Activated CD4-positive, alpha-beta T cell treated with anti-CD3 and anti-CD28 coated beads, Interleukin-2, amount 10 ng/mL, durations not matched to agents 24 days and 14 days (primary cell): ENCODE measurements around the gene PIGU. TPM values are rescaled to one million over a fixed set of nuclear protein-coding genes. Genes with fewer than 3 reads are reported as not detected.

Experiments
- DNase-seq: peaks from one replicate; pipeline ENCODE4 v3.0.0; 2022
- H3K27ac Mint-ChIP-seq: one replicate; pipeline ENCODE4 v1.8.0; 2022; ENCODE audit warnings: mild to moderate bottlenecking, mixed read lengths
- H3K27me3 Mint-ChIP-seq: one replicate; pipeline ENCODE4 v1.8.0; 2022; ENCODE audit warnings: mixed read lengths
- H3K36me3 Mint-ChIP-seq: one replicate; pipeline ENCODE4 v1.8.0; 2022; ENCODE audit warnings: low read depth, mild to moderate bottlenecking, mixed read lengths
- H3K4me1 Mint-ChIP-seq: one replicate; pipeline ENCODE4 v1.8.0; 2021; ENCODE audit warnings: mixed read lengths
- H3K4me3 Mint-ChIP-seq: one replicate; pipeline ENCODE4 v1.8.0; 2022; ENCODE audit warnings: mild to moderate bottlenecking, moderate library complexity, mixed read lengths
- H3K9me3 Mint-ChIP-seq: one replicate; pipeline ENCODE4 v1.8.0; 2021; ENCODE audit warnings: mixed read lengths
- intact Hi-C: fragments of 100-400 bp; cut with micrococcal nuclease; formaldehyde crosslinking; loops from one replicate; pipeline ENCODE4 v1.15.1; 2023
- total RNA-seq: library from RNA; stranded (reverse); gene quantifications from 2 replicates; pipeline ENCODE4 v1.2.3, GENCODE V29; 2022

Gene PIGU
- total RNA-seq, 1 donor from 2014 or later, result 27.1 TPM

DNA sequence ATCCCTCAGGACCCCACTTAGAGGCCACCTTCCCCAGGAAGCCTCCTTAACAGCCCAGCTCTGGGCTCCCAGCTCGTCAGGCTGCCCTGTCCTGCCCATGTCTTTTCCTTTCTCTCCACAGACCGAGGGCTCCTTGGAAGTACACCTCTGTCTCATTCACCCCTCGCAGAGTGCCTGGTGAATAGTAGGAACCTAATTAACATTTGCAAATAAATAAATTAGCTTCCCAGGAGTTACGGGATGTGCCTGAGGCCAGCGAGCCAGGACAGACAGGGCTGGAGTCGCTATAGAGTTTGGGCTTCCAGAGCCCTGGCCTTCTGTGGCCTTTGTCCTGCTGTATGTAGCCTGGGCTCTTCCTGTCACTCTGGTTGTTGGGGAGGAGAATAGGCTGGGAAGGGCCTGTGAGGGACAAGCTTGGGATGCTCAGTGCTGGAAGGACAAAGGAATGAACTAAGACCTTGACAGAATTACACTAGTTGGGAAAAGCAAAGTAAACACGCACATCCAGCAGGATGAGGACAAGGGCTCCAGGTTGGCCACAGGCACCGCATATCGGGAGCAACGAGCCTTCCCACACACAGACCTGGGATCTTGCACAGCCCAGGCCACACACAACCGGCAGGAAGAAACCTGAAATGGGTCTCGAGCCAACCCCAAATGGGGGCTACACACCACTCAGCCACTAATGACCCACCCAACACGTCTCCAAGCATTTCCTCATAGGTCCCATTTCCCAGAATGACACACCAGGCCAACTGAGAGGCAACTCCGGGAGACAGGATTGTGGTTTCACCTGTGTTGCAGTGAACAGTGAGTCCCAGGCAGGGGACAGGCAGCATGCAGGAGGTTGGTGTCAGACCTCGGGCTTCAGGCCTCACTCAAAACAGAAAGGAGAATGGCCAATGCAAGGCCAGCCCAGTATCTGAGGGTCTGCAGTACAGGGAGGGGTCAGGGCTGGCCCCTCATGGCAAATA, 108.7 kb downstream of the PIGU start:
- Mint-ChIP-seq H3K27me3 (no peaks in the 10 kb centered on the region), H3K9me3 (no peaks in the 10 kb centered on the region), H3K27ac (no peak overlapping the region), H3K4me3 (no peak overlapping the region), H3K36me3 (peaks cover 7% of the 10 kb centered on the region), H3K4me1 (peaks cover 13% of the 10 kb centered on the region)
- intact Hi-C loops, result no loop called here
- DNase-seq, result no peak

- no peaks in the 10 kb centered on the region for H3K9me3 Mint-ChIP-seq
- no peak for DNase-seq
- H3K4me3 Mint-ChIP-seq, result no peak overlapping the region
- H3K27me3 Mint-ChIP-seq, result no peaks in the 10 kb centered on the region
- no peak overlapping the region for H3K27ac Mint-ChIP-seq
- intact Hi-C loops, result no loop called here
- H3K36me3 Mint-ChIP-seq, result peaks cover 4% of the 10 kb centered on the region
- H3K4me1 Mint-ChIP-seq, result peaks cover 13% of the 10 kb centered on the region
These were observed 109.7 kb downstream of the PIGU start for GRCh38 chr20:34566978-34567891.

DNA sequence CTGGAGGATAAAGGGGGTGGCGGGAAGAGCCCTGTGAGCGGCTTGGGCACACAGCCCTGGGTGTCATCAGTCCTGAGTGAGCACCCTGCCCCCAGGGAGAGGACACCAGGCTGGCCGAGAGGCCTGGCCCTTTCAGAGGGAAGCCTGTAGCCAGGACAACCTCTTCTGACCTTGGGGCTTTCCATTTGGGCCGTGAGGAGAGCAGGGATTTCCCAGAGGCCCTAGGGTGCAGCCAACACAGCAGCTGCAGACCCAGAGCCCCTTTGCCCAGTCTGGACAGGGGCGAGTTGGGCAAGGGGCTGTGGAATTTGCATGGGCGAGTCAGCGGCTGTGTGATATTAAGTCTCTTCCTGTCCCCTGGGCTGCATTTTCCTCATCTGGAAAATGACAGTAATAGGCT, 112.1 kb downstream of the PIGU start:
- H3K27me3 Mint-ChIP-seq, result no peaks in the 10 kb centered on the region
- intact Hi-C loops, result no loop called here
- H3K36me3 Mint-ChIP-seq, result no peaks in the 10 kb centered on the region
- H3K4me3 Mint-ChIP-seq, result no peak overlapping the region
- peaks cover 3% of the 10 kb centered on the region for H3K4me1 Mint-ChIP-seq
- H3K27ac Mint-ChIP-seq, result no peak overlapping the region
- DNase-seq, result no peak
- no peaks in the 10 kb centered on the region for H3K9me3 Mint-ChIP-seq

DNA sequence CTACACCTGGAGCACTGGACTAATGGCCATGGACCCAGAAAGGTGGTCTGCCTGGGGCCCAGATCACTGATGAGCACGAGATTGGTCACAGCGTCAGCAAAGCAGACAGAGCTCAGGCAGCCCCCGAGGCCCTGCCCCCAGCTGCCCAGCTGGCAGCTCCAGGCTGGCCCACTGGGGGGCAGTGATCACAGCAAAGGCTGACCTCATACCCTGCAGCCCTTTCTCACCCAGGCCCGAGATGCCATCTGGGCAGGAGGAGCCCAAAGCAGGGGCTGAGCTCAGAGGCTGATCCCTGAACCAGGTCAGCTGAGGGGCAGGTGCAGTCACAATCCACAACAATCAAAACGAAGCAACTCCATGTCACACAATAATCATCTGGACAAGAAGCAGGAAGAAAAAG, 114.3 kb downstream of the PIGU start:
- intact Hi-C loops, result no loop called here
- peaks cover 8% of the 10 kb centered on the region for H3K4me1 Mint-ChIP-seq

GRCh38 chr20:34561661-34562060, 115.2 kb downstream of the PIGU start:
- Mint-ChIP-seq H3K4me3 (no peak overlapping the region), H3K27ac (peak overlapping the region; percentile 45), H3K36me3 (peaks cover 2% of the 10 kb centered on the region), H3K27me3 (no peaks in the 10 kb centered on the region), H3K4me1 (peaks cover 10% of the 10 kb centered on the region), H3K9me3 (no peaks in the 10 kb centered on the region)
- DNase-seq, result peak; percentile 55
- intact Hi-C loops, result no loop called here

More for the DNA sequence above, 114.3 kb downstream of the PIGU start:
- Mint-ChIP-seq H3K36me3 (no peaks in the 10 kb centered on the region), H3K9me3 (no peaks in the 10 kb centered on the region), H3K27me3 (no peaks in the 10 kb centered on the region), H3K4me3 (no peak overlapping the region), H3K27ac (no peak overlapping the region)
- peak; percentile 61 for DNase-seq

DNA sequence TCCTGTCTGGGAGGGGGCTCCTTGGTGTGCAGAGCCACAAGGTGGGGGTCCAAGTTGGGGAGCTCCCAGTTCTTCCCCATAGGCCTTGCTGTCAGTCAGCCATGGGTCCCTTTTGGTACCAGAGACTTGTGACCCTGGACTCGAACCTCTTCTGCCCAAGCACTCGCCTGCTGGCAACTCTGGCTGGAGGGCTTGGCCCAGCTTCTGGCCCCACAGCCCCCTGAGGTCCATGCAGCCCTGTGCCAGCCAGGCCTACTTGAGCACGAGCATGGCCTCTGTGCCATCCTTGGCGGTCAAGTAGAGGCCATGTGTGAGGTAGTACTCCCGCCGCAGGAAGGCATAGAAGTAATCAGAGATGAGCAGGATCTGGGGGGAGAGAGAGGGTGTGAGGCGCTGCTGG, 116.3 kb downstream of the PIGU start:
- H3K9me3 Mint-ChIP-seq, result no peaks in the 10 kb centered on the region
- intact Hi-C loops, result no loop called here
- H3K27me3 Mint-ChIP-seq, result no peaks in the 10 kb centered on the region
- no peak overlapping the region for H3K27ac Mint-ChIP-seq
- peaks cover 10% of the 10 kb centered on the region for H3K4me1 Mint-ChIP-seq
- H3K4me3 Mint-ChIP-seq, result peak overlapping the region; percentile 57
- DNase-seq, result no peak
- H3K36me3 Mint-ChIP-seq, result peaks cover 2% of the 10 kb centered on the region

DNA sequence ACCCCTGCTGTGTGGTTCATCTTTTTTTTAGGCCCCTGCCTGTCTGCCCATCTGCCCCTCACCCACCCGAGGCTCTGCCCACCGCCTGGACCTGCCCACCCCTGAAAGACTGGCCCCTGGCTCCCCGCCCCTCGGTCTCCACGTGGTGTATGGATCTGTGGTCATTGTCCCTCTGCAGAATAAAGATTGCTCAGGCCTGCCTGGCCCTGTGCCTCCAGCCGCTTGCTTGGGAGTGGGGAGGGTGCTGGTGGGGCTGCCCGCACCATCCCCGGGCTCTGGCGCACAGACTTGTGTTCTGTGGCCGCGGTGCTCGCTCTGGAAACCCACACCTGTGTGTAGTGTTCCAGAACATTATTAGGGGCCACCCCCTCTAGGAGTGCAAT, 116.8 kb downstream of the PIGU start:
- peak overlapping the region; percentile 57 for H3K4me3 Mint-ChIP-seq
- intact Hi-C loops, result no loop called here
- H3K9me3 Mint-ChIP-seq, result no peaks in the 10 kb centered on the region
- DNase-seq, result no peak
- peaks cover 2% of the 10 kb centered on the region for H3K36me3 Mint-ChIP-seq
- H3K27me3 Mint-ChIP-seq, result no peaks in the 10 kb centered on the region
- H3K27ac Mint-ChIP-seq, result peak overlapping the region; percentile 78
- H3K4me1 Mint-ChIP-seq, result peaks cover 10% of the 10 kb centered on the region

- no peak for DNase-seq
- peaks cover 7% of the 10 kb centered on the region for H3K4me1 Mint-ChIP-seq
- no peaks in the 10 kb centered on the region for H3K27me3 Mint-ChIP-seq
- H3K4me3 Mint-ChIP-seq, result peak overlapping the region; percentile 58
- H3K9me3 Mint-ChIP-seq, result no peaks in the 10 kb centered on the region
- intact Hi-C loops, result loop anchor here (2.0 kb wide), 2 partner anchors 145 to 449 kb away; partner anchors contain the start of gene TP53INP2
- H3K36me3 Mint-ChIP-seq, result peaks cover 2% of the 10 kb centered on the region
- peak overlapping the region; percentile 60 for H3K27ac Mint-ChIP-seq
These were observed 117.4 kb downstream of the PIGU start for GRCh38 chr20:34559311-34560140.

- H3K9me3 Mint-ChIP-seq, result no peaks in the 10 kb centered on the region
- H3K27me3 Mint-ChIP-seq, result no peaks in the 10 kb centered on the region
These were observed 118.3 kb downstream of the PIGU start, which contains the start of gene MAP1LC3A for GRCh38 chr20:34558320-34559218. MAP1LC3A (plus strand) TSS chr20:34558718; CDS start chr20:34558869, 151 bp downstream.

DNA sequence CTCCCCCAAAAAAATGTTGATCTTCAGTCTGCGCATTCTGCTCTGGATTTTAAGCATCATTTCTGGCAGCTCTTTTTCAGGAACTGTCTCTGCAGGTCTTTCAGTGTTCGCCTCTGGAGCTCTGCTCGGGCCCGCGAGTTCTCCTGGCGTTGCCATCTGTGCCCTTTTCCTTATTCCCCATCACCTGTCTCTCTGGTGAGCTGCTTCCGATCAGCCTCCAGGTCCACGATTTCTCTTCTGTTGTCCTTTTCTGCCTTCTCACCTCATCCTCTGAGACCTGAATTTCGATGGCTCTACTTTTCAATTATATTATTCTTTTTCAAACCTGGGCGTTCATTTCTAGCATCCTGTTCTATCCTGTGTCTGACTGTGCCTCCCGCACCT, 119.0 kb downstream of the PIGU start:
- Mint-ChIP-seq H3K36me3 (peaks cover 2% of the 10 kb centered on the region), H3K27me3 (no peaks in the 10 kb centered on the region), H3K4me3 (peak overlapping the region; percentile 89), H3K4me1 (peaks cover 7% of the 10 kb centered on the region), H3K9me3 (no peaks in the 10 kb centered on the region), H3K27ac (peak overlapping the region; percentile 90)
- intact Hi-C loops, result loop anchor here (1.0 to 2.0 kb wide), 3 partner anchors 42 to 447 kb away; partner anchors contain the start of genes DYNLRB1 and TP53INP2
- peak; percentile 64 for DNase-seq

More at GRCh38 chr20:34558320-34559218, 118.3 kb downstream of the PIGU start, which contains the start of gene MAP1LC3A:
- intact Hi-C loops, result loop anchor here (1.0 to 2.0 kb wide), 3 partner anchors 42 to 448 kb away; partner anchors contain the start of genes DYNLRB1 and TP53INP2
- H3K4me1 Mint-ChIP-seq, result peaks cover 7% of the 10 kb centered on the region
- H3K36me3 Mint-ChIP-seq, result peaks cover 2% of the 10 kb centered on the region
- H3K4me3 Mint-ChIP-seq, result peak within 1 kb of the TSS; percentile 89
- H3K27ac Mint-ChIP-seq, result peak within 1 kb of the TSS; percentile 90
- DNase-seq, result peak; percentile 98

GRCh38 chr20:34553366-34553867, 123.5 kb downstream of the PIGU start:
- no peak overlapping the region for H3K27ac Mint-ChIP-seq
- DNase-seq, result peak; percentile 56
- intact Hi-C loops, result no loop called here
- H3K9me3 Mint-ChIP-seq, result no peaks in the 10 kb centered on the region
- H3K4me1 Mint-ChIP-seq, result peaks cover 7% of the 10 kb centered on the region
- no peak overlapping the region for H3K4me3 Mint-ChIP-seq
- no peaks in the 10 kb centered on the region for H3K27me3 Mint-ChIP-seq
- H3K36me3 Mint-ChIP-seq, result peaks cover 2% of the 10 kb centered on the region

GRCh38 chr20:34552569-34552968, 124.3 kb downstream of the PIGU start:
- intact Hi-C loops, result no loop called here
- Mint-ChIP-seq H3K27ac (no peak overlapping the region), H3K4me1 (peaks cover 2% of the 10 kb centered on the region), H3K9me3 (no peaks in the 10 kb centered on the region), H3K36me3 (peaks cover 2% of the 10 kb centered on the region), H3K4me3 (no peak overlapping the region), H3K27me3 (no peaks in the 10 kb centered on the region)
- no peak for DNase-seq
